Astrocyte (in vitro differentiated cells and primary cell): Measurements from ENCODE around the gene UBL4B.

Source experiments
- EZH2 ChIP-seq: IDR thresholded peaks from 2 replicates; pipeline ENCODE4 v1.6.1; 2012; ENCODE audit warnings: mild to moderate bottlenecking, low read length, inconsistent platforms; ENCODE audit not compliant: insufficient read depth
- TF ChIP-seq, protein P1 (sequence below): IDR thresholded peaks from 2 replicates; pipeline ENCODE4 v1.5.1; 2011; ENCODE audit warnings: low read depth, mild to moderate bottlenecking, inconsistent platforms, low read length, moderate library complexity; ENCODE audit not compliant: insufficient read depth

DNA sequence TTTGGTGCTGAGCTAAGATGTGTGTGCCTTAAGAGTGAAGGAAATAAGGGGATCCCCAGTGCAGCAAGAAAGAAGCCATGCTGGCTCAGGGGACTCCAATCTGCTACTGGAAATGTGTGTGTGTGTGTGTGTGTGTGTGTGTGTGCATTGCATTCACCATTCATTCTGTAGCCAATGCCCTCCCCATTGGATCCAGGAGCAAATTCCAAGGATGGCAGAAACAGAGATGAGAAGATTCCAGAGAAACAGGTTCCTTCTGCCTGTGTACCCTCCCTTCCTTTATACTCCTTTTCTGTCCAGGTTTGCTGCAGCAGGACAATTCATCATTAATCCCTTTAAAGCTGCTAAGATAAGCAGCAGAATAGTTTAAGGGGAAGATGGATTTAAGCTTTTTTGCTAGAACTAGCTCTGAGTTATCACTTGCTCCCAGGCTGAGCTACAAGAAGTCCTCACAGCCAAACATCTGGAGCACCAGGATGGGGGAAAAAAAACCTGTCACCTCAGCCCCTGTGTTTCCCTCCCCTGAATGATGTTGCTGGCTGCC is 41.2 kb downstream of the UBL4B start:
- TF ChIP-seq, protein P1, sequence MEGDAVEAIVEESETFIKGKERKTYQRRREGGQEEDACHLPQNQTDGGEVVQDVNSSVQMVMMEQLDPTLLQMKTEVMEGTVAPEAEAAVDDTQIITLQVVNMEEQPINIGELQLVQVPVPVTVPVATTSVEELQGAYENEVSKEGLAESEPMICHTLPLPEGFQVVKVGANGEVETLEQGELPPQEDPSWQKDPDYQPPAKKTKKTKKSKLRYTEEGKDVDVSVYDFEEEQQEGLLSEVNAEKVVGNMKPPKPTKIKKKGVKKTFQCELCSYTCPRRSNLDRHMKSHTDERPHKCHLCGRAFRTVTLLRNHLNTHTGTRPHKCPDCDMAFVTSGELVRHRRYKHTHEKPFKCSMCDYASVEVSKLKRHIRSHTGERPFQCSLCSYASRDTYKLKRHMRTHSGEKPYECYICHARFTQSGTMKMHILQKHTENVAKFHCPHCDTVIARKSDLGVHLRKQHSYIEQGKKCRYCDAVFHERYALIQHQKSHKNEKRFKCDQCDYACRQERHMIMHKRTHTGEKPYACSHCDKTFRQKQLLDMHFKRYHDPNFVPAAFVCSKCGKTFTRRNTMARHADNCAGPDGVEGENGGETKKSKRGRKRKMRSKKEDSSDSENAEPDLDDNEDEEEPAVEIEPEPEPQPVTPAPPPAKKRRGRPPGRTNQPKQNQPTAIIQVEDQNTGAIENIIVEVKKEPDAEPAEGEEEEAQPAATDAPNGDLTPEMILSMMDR: no peak
- TF ChIP-seq EZH2: no peak
